Tibial nerve (tissue), 4 donors: ENCODE measurements around the gene VIPR2. TPM values are rescaled to one million over a fixed set of nuclear protein-coding genes. Genes with fewer than 3 reads are reported as not detected.

ENCODE experiments used
- DNase-seq, 2 donors: peaks; one replicate each; pipeline ENCODE4 v3.0.0-alpha.2; 2019; ENCODE audit warnings: low spot score in 2 of 2
- H3K27ac ChIP-seq, 4 donors: fragments of 200-600 bp; sonication (generic) in 3 of 4; one replicate each; pipeline ENCODE4 v1.5.1; 2017 to 2019; ENCODE audit warnings: mild to moderate bottlenecking in 1 of 4
- H3K27me3 ChIP-seq, 2 donors: fragments of 200-600 bp; sonication (generic) in 1 of 2; one replicate each; pipeline versions ENCODE4 v1.5.1 to v1.6.0; 2017 to 2019
- H3K36me3 ChIP-seq, 3 donors: fragments of 200-600 bp; sonication (generic); one replicate each; pipeline ENCODE4 v1.5.1; 2018 to 2019
- H3K4me1 ChIP-seq, 4 donors: fragments of 200-600 bp; sonication (generic) in 3 of 4; one replicate each; pipeline ENCODE4 v1.5.1; 2017 to 2019
- H3K4me3 ChIP-seq, 4 donors: fragments of 200-600 bp; sonication (generic) in 3 of 4; one replicate each; pipeline ENCODE4 v1.5.1; 2017 to 2019; ENCODE audit warnings: mild to moderate bottlenecking in 1 of 4, moderate library complexity in 1 of 4
- H3K9me3 ChIP-seq, 4 donors: fragments of 200-600 bp; sonication (generic) in 3 of 4; one replicate each; pipeline ENCODE4 v1.5.1; 2017 to 2019
- CTCF ChIP-seq, 5 experiments: fragments of 200-600 bp in 3 of 5; fragments of 450-650 bp in 2 of 5; sonication (generic) in 3 of 5; IDR thresholded peaks; one replicate each; pipeline ENCODE4 v1.5.1; 2016 to 2019; ENCODE audit warnings: antibody characterized with exemption in 5 of 5, mild to moderate bottlenecking in 3 of 5, moderate library complexity in 2 of 5
- EP300 ChIP-seq, 2 donors: sonication (generic); formaldehyde crosslinking; IDR thresholded peaks; one replicate each; pipeline ENCODE4 v1.6.1; 2017; ENCODE audit warnings: antibody characterized with exemption in 2 of 2, mild to moderate bottlenecking in 1 of 2
- POLR2A ChIP-seq, 2 donors: fragments of 450-650 bp; IDR thresholded peaks; one replicate each; pipeline ENCODE4 v1.6.1; 2017; ENCODE audit warnings: antibody characterized with exemption in 2 of 2, mild to moderate bottlenecking in 2 of 2, moderate library complexity in 2 of 2
- WGBS, 2 donors: methylation state at CpG; one replicate each; pipeline ENCODE4 v1.1.5; 2018; 5-methylcytosine and 5-hydroxymethylcytosine counted together
- total RNA-seq, 4 donors: library from RNA; depleted of rRNA; stranded (reverse); fragments of >200 nt; gene quantifications; one replicate each; pipeline ENCODE4 v1.1.0, GENCODE V29; 2016

Gene VIPR2
- total RNA-seq, 4 donors from 2014 or later, result 0.22 to 3.6 (median 2.9) TPM

- WGBS, 2 donors, result 87 to 93% methylated on average over 8 to 10 of the region's 10 CpGs
These were observed 5.5 kb downstream of the VIPR2 start for GRCh38 chr7:159139202-159139601.

GRCh38 chr7:159138508-159138907, 6.2 kb downstream of the VIPR2 start:
- no peak for DNase-seq
- H3K36me3 ChIP-seq, result no peaks in the 10 kb centered on the region
- H3K27ac ChIP-seq, result no peak overlapping the region
- no peak for TF ChIP-seq POLR2A (IDR thresholded peaks at IDR 0.05)
- no peak for TF ChIP-seq CTCF (IDR thresholded peaks at IDR 0.05)
- no peak for TF ChIP-seq EP300 (IDR thresholded peaks at IDR 0.05)
- WGBS, 2 donors, result 93 to 94% methylated on average over 6 of the region's 6 CpGs
- no peak overlapping the region for H3K4me3 ChIP-seq
- no peaks in the 10 kb centered on the region for H3K9me3 ChIP-seq
- H3K27me3 ChIP-seq, result peaks cover 0 to 24% of the 10 kb centered on the region in 2 donors
- peaks cover 0 to 4% (median 0%) of the 10 kb centered on the region in 4 donors for H3K4me1 ChIP-seq

More at GRCh38 chr7:159139202-159139601, 5.5 kb downstream of the VIPR2 start:
- TF ChIP-seq POLR2A (IDR thresholded peaks at IDR 0.05) (no peak), CTCF (IDR thresholded peaks at IDR 0.05) (no peak), EP300 (IDR thresholded peaks at IDR 0.05) (no peak)
- H3K4me1 ChIP-seq, result peaks cover 0 to 11% (median 2%) of the 10 kb centered on the region in 4 donors
- no peak overlapping the region for H3K4me3 ChIP-seq
- H3K27me3 ChIP-seq, result peaks cover 0 to 31% of the 10 kb centered on the region in 2 donors
- H3K36me3 ChIP-seq, result no peaks in the 10 kb centered on the region
- no peak overlapping the region for H3K27ac ChIP-seq
- H3K9me3 ChIP-seq, result no peaks in the 10 kb centered on the region
- no peak for DNase-seq

GRCh38 chr7:159137906-159138305, 6.8 kb downstream of the VIPR2 start:
- peaks cover 0 to 18% of the 10 kb centered on the region in 2 donors for H3K27me3 ChIP-seq
- H3K4me1 ChIP-seq, result no peaks in the 10 kb centered on the region
- 81 to 91% methylated on average over 9 to 11 of the region's 11 CpGs for WGBS, 2 donors
- TF ChIP-seq EP300 (IDR thresholded peaks at IDR 0.05), result no peak
- no peak for TF ChIP-seq CTCF (IDR thresholded peaks at IDR 0.05)
- TF ChIP-seq POLR2A (IDR thresholded peaks at IDR 0.05), result no peak
- H3K4me3 ChIP-seq, result no peak overlapping the region
- no peak for DNase-seq
- no peaks in the 10 kb centered on the region for H3K36me3 ChIP-seq
- H3K27ac ChIP-seq, result no peak overlapping the region
- H3K9me3 ChIP-seq, result no peaks in the 10 kb centered on the region

- no peak for TF ChIP-seq CTCF (IDR thresholded peaks at IDR 0.05)
- TF ChIP-seq EP300 (IDR thresholded peaks at IDR 0.05), result no peak
- TF ChIP-seq POLR2A (IDR thresholded peaks at IDR 0.05), result no peak
- DNase-seq, result no peak
- Histone ChIP-seq H3K4me3 (no peak overlapping the region), H3K27ac (no peak overlapping the region), H3K4me1 (no peaks in the 10 kb centered on the region), H3K36me3 (no peaks in the 10 kb centered on the region), H3K9me3 (no peaks in the 10 kb centered on the region), H3K27me3 (peaks cover 0 to 9% of the 10 kb centered on the region in 2 donors)
- WGBS, 2 donors, result 58 to 65% methylated on average over 6 of the region's 6 CpGs
These were observed 7.8 kb downstream of the VIPR2 start for GRCh38 chr7:159136846-159137245.

- H3K36me3 ChIP-seq, result no peaks in the 10 kb centered on the region
- no peak overlapping the region for H3K27ac ChIP-seq
- H3K4me3 ChIP-seq, result no peak overlapping the region
- no peak for DNase-seq
- WGBS, 2 donors, result 87 to 89% methylated on average over 6 of the region's 7 CpGs
- TF ChIP-seq CTCF (IDR thresholded peaks at IDR 0.05) (no peak), POLR2A (IDR thresholded peaks at IDR 0.05) (no peak), EP300 (IDR thresholded peaks at IDR 0.05) (no peak)
- H3K27me3 ChIP-seq, result peaks cover 0 to 8% of the 10 kb centered on the region in 2 donors
- no peaks in the 10 kb centered on the region for H3K9me3 ChIP-seq
- no peaks in the 10 kb centered on the region for H3K4me1 ChIP-seq
These were observed 8.2 kb downstream of the VIPR2 start for GRCh38 chr7:159136442-159136841.
